ENCODE measurements around the gene ELOVL6. TPM values are rescaled to one million over a fixed set of nuclear protein-coding genes. Genes with fewer than 3 reads are reported as not detected.

ELOVL6 gene
- total and polyA plus RNA-seq, 2 experiments from 2014 or later: 12.8 to 18.1 TPM

DNA sequence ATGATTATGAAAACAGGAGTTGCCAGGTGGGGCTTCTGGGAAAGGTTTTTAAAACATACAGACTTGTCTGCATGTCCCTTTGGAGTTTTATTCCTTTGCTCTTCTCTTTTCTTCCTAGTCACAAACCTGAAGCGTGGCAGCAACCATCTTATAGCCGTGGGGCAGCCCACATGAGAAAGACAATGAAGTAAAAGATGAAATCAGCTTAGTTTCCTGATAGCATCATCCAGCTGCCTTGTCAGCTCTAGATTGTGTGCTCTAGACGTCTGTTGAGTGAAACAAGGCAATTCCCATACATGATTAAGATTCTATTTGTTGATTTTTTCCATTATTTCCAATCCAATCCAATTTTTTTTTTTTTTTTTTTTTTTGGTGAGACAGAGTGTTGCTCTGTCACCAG is 68.9 kb downstream of the ELOVL6 start:
- H3K9me2 ChIP-seq (replicated peaks; ENCODE audit: insufficient read depth): no peaks in the 10 kb centered on the region
- DNase-seq (ENCODE audit: low spot score): no peak
- no peaks in the 10 kb centered on the region for H3K27me3 ChIP-seq
- no peak overlapping the region for H3K4me3 ChIP-seq
- H3K9me3 ChIP-seq (ENCODE audit: low read depth): no peaks in the 10 kb centered on the region
- no peak overlapping the region for H3K27ac ChIP-seq
- H2AFZ ChIP-seq: no peak overlapping the region
- no peaks in the 10 kb centered on the region for H3K36me3 ChIP-seq (replicated peaks; ENCODE audit: insufficient read depth, low read depth)
- no peak for TF ChIP-seq EZH2 (IDR thresholded peaks at IDR 0.05; ENCODE audit: borderline replicate concordance)
- no peak for TF ChIP-seq CTCF (IDR thresholded peaks at IDR 0.05; ENCODE audit: poor library complexity)
- no peak for TF ChIP-seq EZH2phosphoT487 (IDR thresholded peaks at IDR 0.05; ENCODE audit: low read depth, severe bottlenecking, unreplicated experiment)
- H3K4me2 ChIP-seq: no peak overlapping the region
- peaks cover 13% of the 10 kb centered on the region for H3K4me1 ChIP-seq (ENCODE audit: insufficient read depth)
- 75% methylated on average over 3 of the region's 3 CpGs for WGBS (ENCODE audit: low lambda C conversion rate, missing lambda C conversion rate)
- no peaks in the 10 kb centered on the region for H4K20me1 ChIP-seq (ENCODE audit: insufficient read depth, poor library complexity, severe bottlenecking)
- peaks cover 8% of the 10 kb centered on the region for H3K79me2 ChIP-seq

DNA sequence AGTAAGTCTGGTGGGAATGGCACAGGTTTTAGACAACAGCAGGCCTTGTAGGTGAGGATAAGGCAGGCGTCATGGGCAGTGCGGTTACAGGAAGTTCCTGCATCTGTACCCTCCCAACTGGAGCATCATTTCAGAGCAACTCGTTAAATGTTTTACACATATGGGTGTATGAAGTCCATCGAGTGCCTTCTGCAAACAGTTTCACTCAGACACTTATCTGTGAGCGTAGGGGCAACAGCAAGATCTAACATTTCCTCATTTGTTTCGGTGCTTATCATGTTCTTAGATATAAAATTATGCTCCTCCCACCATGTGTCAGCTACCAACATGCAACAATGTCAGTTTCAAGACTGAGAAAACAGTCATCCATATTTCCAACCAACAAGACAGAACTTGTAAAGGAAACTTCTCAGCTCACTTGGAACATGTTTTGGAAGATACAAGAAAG is 69.9 kb downstream of the ELOVL6 start:
- H4K20me1 ChIP-seq (ENCODE audit: insufficient read depth, poor library complexity, severe bottlenecking): no peaks in the 10 kb centered on the region
- H3K9me3 ChIP-seq (ENCODE audit: low read depth): no peaks in the 10 kb centered on the region
- no peak overlapping the region for H3K27ac ChIP-seq
- no peak overlapping the region for H3K4me3 ChIP-seq
- H3K4me1 ChIP-seq (ENCODE audit: insufficient read depth): peaks cover 5% of the 10 kb centered on the region
- H3K36me3 ChIP-seq (replicated peaks; ENCODE audit: insufficient read depth, low read depth): no peaks in the 10 kb centered on the region
- WGBS (ENCODE audit: low lambda C conversion rate, missing lambda C conversion rate): 92% methylated on average over 6 of the region's 6 CpGs
- TF ChIP-seq EZH2phosphoT487 (IDR thresholded peaks at IDR 0.05; ENCODE audit: low read depth, severe bottlenecking, unreplicated experiment): no peak
- no peak for TF ChIP-seq CTCF (IDR thresholded peaks at IDR 0.05; ENCODE audit: poor library complexity)
- no peak for TF ChIP-seq EZH2 (IDR thresholded peaks at IDR 0.05; ENCODE audit: borderline replicate concordance)
- H3K79me2 ChIP-seq: peaks cover 10% of the 10 kb centered on the region
- H3K27me3 ChIP-seq: no peaks in the 10 kb centered on the region
- H2AFZ ChIP-seq: no peak overlapping the region
- no peak overlapping the region for H3K4me2 ChIP-seq
- no peaks in the 10 kb centered on the region for H3K9me2 ChIP-seq (replicated peaks; ENCODE audit: insufficient read depth)
- no peak for DNase-seq (ENCODE audit: low spot score)

- Histone ChIP-seq H4K20me1 (ENCODE audit: insufficient read depth, poor library complexity, severe bottlenecking) (no peaks in the 10 kb centered on the region), H3K4me3 (no peak overlapping the region), H3K27ac (no peak overlapping the region), H2AFZ (no peak overlapping the region), H3K27me3 (no peaks in the 10 kb centered on the region), H3K4me1 (ENCODE audit: insufficient read depth) (peaks cover 5% of the 10 kb centered on the region), H3K79me2 (peaks cover 13% of the 10 kb centered on the region), H3K4me2 (no peak overlapping the region), H3K36me3 (replicated peaks; ENCODE audit: insufficient read depth, low read depth) (no peaks in the 10 kb centered on the region), H3K9me3 (ENCODE audit: low read depth) (no peaks in the 10 kb centered on the region), H3K9me2 (replicated peaks; ENCODE audit: insufficient read depth) (no peaks in the 10 kb centered on the region)
- no peak for DNase-seq (ENCODE audit: low spot score)
- TF ChIP-seq EZH2 (IDR thresholded peaks at IDR 0.05; ENCODE audit: borderline replicate concordance): no peak
- no peak for TF ChIP-seq CTCF (IDR thresholded peaks at IDR 0.05; ENCODE audit: poor library complexity)
- TF ChIP-seq EZH2phosphoT487 (IDR thresholded peaks at IDR 0.05; ENCODE audit: low read depth, severe bottlenecking, unreplicated experiment): no peak
- 91% methylated on average over 4 of the region's 4 CpGs for WGBS (ENCODE audit: low lambda C conversion rate, missing lambda C conversion rate)
These were observed 70.4 kb downstream of the ELOVL6 start for GRCh38 chr4:110128029-110128428.

- H3K4me3 ChIP-seq: no peak overlapping the region
- no peaks in the 10 kb centered on the region for H4K20me1 ChIP-seq (ENCODE audit: insufficient read depth, poor library complexity, severe bottlenecking)
- no peak overlapping the region for H3K27ac ChIP-seq
- H2AFZ ChIP-seq: no peak overlapping the region
- DNase-seq (ENCODE audit: low spot score): no peak
- no peaks in the 10 kb centered on the region for H3K9me2 ChIP-seq (replicated peaks; ENCODE audit: insufficient read depth)
- H3K27me3 ChIP-seq: no peaks in the 10 kb centered on the region
- peaks cover 1% of the 10 kb centered on the region for H3K4me1 ChIP-seq (ENCODE audit: insufficient read depth)
- TF ChIP-seq CTCF (IDR thresholded peaks at IDR 0.05; ENCODE audit: poor library complexity): no peak
- no peak for TF ChIP-seq EZH2phosphoT487 (IDR thresholded peaks at IDR 0.05; ENCODE audit: low read depth, severe bottlenecking, unreplicated experiment)
- no peak for TF ChIP-seq EZH2 (IDR thresholded peaks at IDR 0.05; ENCODE audit: borderline replicate concordance)
- no peaks in the 10 kb centered on the region for H3K9me3 ChIP-seq (ENCODE audit: low read depth)
- H3K36me3 ChIP-seq (replicated peaks; ENCODE audit: insufficient read depth, low read depth): no peaks in the 10 kb centered on the region
- H3K79me2 ChIP-seq: peaks cover 13% of the 10 kb centered on the region
- no peak overlapping the region for H3K4me2 ChIP-seq
These were observed 73.7 kb downstream of the ELOVL6 start for GRCh38 chr4:110124711-110125110.

Data from hepatocyte (in vitro differentiated cells).